HG03442 (cell line): ENCODE measurements around the gene ANAPC2.

Experiments used
- ATAC-seq: cut with Tn5 transposase; IDR thresholded peaks from one replicate; pipeline ENCODE4 v1.9.1; 2021; ENCODE audit warnings: mild to moderate bottlenecking, moderate library complexity; ENCODE audit not compliant: unreplicated experiment

ANAPC2 gene, protein sequence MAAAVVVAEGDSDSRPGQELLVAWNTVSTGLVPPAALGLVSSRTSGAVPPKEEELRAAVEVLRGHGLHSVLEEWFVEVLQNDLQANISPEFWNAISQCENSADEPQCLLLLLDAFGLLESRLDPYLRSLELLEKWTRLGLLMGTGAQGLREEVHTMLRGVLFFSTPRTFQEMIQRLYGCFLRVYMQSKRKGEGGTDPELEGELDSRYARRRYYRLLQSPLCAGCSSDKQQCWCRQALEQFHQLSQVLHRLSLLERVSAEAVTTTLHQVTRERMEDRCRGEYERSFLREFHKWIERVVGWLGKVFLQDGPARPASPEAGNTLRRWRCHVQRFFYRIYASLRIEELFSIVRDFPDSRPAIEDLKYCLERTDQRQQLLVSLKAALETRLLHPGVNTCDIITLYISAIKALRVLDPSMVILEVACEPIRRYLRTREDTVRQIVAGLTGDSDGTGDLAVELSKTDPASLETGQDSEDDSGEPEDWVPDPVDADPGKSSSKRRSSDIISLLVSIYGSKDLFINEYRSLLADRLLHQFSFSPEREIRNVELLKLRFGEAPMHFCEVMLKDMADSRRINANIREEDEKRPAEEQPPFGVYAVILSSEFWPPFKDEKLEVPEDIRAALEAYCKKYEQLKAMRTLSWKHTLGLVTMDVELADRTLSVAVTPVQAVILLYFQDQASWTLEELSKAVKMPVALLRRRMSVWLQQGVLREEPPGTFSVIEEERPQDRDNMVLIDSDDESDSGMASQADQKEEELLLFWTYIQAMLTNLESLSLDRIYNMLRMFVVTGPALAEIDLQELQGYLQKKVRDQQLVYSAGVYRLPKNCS

DNA sequence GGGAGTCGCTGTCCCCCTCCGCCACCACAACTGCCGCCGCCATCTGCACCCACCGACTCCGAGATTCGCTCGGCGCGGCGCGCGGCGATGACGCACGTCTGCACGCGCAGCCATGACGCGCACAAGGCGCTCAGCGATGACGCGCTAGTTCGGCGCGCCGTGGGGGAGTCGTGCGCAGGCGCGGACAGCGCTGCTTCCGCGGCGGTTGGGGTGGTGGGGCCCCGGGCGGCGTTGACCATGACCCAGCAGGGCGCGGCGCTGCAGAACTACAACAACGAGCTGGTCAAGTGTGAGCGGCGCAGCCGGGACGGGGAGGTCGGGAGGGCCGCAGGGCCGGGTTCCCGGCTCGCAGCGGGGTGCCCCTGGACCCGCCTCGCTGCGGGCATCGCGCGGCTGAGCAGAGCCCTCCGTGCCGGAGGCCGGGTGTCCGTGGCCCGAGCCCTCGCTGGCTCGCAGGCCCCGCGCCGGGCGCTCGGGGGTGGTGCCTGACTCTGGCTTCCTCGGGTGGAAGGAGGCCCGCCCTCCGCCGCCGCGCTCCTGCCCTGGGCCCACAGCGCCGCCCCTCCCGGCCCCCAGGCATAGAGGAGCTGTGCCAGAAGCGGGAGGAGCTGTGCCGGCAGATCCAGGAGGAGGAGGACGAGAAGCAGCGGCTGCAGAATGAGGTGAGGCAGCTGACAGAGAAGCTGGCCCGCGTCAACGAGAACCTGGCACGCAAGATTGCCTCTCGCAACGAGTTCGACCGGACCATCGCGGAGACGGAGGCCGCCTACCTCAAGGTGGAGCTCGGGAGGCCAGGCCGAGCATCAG is at the start of gene ANAPC2, which contains the start of gene SSNA1:
Gene ANAPC2, minus strand, starts transcription at position 71 of the 807 bp plus-strand sequence. Its CDS starts 28 bp downstream, at position 43.
Gene SSNA1, plus strand, starts transcription at position 187 of the 807 bp plus-strand sequence. Its CDS starts 51 bp downstream, at position 238.
- peak; percentile 75 for ATAC-seq

DNA sequence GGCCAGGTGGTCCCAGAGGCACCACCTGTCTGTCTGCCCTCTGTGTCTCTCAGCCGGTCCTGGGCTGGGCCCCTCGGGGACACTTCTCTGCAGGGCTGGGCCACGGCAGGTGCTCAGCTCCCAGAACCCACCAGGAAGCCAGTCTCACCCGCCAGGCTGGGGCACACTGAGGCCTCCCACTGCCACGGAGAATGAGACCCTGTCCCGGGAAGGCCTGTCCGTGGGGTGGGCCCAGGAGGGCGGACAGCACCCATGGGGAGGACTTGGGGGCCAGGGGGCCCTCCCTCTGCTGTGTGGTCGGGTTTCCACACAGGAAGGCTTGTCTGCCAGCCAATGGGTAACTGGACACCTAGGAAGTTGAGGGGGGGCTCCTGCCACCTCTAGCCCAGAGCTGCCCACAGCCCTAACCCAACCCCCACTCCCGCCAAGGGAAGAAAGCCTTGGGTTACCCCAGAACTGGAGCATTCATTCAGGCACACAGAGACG is 48.6 kb upstream of the ANAPC2 start:
- ATAC-seq = no peak

DNA sequence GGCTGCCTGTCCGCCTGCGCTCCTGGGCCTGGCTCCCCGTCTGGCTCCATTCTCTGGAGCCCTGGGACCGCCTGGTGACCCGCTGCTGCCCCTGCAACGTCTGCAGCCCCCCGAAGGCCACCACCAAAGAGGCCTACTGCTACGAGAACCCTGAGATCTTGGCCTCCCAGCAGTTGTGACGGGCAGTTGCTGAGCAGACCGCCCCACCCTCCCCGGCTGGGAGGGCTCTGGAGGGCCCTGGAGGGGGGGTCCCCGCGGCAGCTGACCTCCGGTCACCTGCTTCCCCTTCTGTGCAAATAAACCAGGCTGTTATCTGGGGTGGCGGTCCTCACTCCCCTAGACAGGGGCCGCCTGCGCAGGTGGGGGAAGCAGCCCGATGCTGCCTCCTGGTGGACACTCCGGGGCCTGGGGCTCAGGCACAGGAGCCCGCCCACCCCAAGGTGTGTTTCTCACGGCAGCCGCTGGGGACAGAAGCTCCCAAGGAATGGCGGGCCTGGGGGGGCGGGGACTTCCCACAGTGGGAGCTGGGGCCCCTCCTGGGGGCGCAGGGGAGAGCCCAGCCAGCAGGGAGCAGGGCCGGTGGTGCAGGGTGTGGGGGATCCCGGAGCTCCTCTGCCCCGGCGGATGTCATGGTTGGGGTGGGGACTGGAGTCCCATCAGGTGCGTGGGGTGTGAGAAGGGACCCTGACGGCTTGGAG is 48.0 kb upstream of the ANAPC2 start:
- ATAC-seq = no peak

DNA sequence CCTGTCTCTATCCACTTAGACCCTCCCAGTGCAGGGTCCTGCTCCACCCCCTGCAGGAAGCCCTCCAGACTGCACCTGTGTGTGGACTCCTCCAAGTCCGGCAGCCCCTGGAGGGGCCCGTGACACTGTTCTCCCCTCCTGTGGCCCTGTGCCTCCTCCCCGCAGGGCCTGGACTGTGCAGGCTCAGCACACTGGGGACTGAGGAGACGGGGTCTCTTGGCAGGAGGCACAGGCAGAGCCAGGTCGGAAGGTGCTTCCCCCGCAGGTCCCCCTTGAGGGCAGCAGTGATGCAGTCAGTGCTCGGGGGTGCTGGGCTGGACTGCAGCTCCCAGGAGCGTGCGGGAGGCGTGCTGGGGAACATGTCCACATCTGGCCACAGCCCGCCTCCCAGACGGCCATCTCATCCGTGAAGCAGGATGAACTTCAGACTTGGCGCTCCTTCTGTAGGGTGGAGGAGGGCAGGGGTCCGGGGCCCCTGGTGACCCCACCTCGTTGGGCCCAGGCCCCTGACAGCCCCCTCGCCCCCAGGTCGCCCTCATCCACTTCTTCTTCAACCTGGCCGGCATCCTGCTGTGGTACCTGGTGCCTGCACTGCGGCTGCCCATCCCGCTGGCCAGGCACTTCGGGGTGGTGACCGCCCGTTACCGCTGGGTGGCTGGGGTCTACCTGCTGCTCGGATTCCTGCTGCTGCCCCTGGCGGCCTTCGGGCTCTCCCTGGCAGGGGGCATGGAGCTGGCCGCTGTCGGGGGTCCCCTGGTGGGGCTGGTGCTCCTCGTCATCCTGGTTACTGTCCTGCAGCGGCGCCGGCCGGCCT is 47.3 kb upstream of the ANAPC2 start:
- ATAC-seq = no peak

DNA sequence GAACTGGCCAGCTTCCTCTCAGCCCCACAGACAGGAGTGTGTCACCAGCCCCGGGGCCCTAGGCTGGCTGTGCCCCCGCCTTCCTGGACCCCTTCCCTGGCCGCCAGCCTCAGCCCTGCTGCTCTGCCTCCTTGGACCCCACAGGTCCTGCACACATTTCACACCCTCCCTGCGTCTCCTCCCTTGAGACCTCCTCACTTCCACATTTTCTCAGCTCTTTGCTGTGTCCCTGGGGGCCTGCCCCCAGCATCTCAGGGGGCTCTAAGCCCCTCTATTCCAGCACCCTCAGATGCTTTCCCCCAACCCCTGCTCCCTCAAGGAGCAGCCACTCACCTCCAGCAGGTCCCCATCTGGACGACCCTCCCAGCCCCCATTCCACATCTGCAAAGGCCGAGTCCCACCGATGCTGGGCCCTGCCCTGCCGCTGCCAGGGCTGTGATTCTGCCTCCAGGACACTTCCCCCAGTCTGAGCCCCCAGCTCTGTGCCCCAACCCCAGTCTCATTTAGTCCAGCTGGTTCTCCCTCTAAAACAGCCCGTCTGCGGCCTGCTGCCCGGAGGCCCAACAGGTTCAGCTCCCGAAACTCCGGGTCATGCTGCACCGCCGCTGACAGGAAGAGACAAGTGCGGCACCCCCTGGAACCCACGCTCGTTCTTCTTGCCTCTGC is 46.5 kb upstream of the ANAPC2 start:
- ATAC-seq = no peak

DNA sequence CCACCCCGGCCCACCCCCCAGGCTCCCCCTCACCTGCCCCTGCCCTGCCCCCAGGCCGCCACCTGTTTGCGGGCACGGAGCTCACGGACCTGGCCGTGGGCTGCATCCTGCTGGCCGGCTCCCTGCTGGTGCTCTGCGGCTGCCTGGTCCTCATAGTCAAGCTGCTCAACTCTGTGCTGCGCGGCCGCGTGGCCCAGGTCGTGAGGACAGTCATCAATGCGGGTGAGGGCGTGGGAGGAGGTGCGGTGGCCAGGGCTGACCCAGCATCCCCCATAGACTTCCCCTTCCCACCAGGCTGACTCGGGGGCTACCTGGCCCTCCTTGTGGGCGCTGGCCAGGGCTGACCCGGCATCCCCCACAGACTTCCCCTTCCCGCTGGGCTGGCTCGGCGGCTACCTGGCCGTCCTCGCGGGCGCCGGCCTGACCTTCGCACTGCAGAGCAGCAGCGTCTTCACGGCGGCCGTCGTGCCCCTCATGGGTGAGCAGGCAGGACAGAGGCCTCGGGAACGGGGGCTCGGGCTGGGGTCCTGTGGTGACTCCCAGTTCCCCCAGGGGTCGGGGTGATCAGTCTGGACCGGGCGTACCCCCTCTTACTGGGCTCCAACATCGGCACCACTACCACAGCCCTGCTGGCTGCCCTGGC is 45.8 kb upstream of the ANAPC2 start:
- no peak for ATAC-seq

DNA sequence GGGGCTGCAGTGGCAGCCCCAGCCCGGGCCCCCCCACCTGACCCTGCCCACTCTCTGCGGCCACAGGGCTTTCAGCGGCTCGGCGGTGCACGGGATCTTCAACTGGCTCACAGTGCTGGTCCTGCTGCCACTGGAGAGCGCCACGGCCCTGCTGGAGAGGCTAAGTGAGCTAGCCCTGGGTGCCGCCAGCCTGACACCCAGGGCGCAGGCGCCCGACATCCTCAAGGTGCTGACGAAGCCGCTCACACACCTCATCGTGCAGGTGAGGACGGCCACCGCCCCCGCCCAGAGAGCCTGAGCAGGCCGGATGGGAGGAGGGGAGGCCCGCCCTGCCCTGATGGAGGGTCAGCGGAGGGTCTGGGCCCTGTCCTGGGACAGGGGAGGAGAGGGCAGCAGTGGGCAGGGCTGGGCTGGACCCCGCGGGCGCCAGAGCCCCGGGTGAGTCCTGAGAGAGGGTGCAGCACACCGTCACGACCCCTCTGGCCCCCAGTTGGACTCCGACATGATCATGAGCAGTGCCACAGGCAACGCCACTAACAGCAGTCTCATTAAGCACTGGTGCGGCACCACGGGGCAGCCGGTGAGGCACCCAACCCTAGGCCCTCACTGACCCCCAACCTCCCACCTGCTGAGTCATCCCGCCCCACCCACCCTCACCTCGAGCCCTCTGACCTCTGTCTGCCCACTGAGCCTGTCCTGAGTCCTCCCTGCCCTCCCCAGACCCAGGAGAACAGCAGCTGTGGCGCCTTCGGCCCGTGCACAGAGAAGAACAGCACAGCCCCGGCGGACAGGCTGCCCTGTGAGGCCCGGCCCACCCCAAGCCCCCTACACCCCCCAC is 45.0 kb upstream of the ANAPC2 start:
- ATAC-seq = no peak

DNA sequence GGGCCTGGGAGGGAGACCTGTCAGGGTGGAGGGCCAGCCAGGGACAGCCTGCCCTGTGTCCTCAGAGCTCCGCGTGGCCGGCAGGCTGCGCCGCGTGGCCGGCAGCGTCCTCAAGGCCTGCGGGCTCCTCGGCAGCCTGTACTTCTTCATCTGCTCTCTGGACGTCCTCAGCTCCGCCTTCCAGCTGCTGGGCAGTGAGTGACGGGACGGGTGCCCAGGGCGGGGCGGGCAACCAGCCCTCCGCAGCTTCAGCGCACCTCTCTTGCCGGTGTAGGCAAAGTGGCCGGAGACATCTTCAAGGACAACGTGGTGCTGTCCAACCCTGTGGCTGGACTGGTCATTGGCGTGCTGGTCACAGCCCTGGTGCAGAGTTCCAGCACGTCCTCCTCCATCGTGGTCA is 44.1 kb upstream of the ANAPC2 start:
- no peak for ATAC-seq

DNA sequence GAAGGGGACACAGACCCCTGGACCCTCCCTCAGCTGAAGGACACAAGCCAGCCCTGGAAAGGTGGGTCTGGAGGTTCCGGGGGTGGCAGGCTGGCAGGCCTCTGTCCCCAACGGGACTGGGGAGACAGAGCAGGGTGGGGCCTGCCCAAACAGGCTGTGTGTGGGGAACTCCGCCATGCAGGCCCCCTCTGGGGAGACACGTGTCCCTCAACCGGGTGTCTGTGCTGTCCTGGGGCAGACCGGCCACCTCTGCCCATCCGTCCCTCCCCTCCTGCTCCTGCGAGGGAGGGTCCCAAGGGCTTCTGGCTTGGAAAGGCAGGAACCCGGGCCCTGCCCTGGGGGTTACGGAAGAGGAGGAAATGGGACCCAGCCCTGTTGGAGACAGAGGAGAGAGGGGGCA is 43.7 kb upstream of the ANAPC2 start:
- no peak for ATAC-seq

DNA sequence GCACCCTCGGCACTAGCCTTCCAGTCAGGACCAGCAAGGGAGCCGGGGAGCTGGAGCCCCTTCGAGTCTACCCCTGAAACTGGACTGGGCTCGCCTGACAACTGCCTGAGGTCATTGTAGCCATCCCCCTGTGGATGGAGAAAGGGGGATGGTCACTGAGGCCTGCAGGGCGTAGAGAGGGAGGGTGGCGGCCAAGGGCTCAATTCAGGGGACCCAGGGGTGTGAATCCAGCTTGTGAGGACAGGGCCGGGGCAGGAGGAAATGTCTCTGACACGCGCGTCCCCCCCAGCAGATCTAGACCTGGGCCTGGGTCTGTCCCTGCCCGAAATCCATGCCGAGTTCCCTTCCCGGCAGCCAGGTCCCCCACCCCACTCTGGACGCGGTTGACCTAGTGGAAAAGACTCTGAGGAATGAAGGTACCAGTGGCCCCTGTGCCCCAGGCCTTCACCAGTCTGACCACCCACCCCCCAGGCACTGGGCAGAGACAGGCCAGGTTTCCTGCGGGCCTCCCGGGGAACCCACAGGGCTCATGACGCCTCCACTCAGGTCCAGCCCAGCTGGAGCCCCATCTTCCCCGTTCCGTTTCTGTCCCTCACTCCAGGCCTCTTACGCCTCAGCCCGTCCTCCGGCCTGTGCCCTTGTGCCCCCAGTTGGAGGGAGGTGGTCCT is 43.1 kb upstream of the ANAPC2 start:
- no peak for ATAC-seq

DNA sequence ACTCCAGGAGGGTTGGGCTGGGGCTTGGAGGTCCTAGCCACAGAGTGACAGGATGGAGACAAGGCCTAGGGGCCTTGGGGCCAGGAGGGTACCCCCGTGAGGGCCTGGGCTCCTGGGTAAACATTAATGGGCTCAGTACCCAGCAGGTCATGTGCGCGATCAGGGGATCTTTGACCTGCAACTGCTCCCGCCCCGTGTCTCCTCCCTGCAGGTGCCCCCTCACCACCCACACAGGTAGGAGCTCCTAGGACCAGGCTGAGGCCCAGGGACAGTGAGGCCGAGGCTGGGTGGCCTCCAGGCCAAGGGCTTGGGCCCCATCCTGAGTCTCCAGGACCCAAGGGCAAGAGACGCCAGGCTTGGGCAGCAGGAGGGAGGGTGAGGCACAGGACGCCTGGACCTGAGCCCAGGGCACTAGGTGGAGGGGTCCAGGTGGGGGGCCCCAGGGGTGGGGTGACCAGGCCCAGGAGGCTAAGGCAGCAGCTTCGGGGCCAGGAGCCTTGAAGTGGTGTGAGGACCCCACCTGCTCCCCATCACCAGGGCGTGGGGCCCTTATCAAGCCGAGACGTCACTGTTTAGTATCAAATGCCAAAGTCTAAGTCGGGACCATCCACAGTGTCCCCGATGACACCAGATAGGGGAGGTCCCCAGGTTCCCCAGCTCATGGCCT is 42.5 kb upstream of the ANAPC2 start, which contains the start of gene SLC34A3:
Gene SLC34A3, plus strand, starts transcription at position 197 of the 667 bp plus-strand sequence. CDS start 802 bp downstream, outside the sequence.
- ATAC-seq = no peak

DNA sequence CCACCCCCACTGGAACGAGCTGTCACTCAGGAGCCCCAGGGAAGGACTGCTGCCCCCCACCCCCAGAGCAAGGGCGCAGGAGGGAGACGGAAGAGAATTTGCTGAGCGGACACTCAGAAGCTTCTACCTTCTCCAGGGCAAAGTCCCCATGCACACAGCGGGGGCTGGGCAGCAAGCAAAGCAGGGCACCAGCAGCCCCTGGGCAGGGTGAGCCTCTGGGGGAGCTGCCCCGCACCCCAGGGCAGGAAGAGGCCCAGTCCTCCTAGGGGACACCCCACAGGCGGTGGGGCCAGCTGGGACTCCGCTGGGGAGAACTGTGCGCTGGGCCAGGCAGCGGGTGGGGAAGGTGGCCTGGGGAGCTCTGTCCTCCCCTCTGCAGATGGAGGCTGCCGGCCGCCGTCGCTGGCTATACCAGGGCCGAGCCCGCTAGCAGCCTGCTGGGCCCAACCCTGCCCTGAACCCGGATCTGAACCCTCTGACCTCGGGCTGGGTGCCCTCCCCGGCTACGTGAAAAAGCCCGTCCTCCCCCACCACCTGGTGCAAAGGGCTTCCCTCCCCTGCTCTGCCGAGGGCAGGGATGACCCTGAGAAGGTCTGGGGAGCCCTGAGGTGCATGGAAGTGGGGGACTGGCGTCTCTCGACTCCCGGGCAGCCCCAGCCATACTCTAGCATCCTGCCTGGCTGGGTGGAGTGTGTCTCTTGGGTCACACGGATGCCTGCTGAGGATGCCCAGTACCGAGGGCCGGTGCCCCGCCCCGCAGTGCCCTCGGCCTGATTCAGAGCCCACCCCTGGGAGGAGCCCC is 41.7 kb upstream of the ANAPC2 start:
- no peak for ATAC-seq

DNA sequence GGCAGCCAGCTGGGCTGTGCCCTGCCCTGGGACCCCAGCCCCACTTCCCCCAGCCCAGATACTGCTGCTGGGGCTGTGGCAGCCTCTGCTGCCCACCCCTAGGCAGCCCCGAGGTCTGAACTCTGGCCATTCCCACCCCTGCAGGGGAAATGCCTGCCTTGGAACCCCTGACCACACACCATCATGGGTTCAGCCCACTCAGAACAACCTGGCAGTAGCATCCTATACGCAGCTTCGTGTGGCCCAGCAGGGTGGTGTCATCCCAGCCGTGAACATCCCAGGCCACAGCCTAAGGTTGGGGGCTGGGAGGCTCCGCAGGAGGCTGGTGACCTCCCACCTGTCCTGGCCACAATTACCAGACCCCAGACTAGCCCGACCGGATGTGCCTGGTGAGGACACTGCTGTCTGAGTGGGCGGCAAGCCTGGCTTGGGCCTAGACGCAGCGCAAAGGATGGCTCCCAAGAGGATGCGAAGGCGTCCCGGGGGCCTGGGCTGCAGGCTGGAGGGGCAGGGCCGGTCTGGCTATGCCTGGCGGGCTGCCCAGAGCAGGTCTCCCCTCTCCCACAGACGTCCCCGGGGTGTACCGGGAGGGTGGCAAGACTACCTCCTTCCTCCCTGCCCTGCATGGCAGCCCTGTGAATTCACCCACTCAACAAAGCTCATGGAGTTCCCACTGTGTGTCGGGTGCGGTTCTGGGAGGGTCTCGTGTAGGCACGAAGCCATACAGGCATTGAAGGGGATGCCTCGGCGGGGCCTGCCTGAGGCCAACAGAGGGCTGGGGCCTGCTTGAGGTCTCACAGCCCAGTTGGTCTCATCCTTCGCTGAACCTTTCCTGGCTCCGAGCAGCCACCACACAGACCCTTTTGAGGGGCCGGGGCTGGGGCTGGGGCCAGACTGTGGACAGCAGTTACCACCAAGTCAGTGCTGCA is 40.9 kb upstream of the ANAPC2 start:
- ATAC-seq = no peak

DNA sequence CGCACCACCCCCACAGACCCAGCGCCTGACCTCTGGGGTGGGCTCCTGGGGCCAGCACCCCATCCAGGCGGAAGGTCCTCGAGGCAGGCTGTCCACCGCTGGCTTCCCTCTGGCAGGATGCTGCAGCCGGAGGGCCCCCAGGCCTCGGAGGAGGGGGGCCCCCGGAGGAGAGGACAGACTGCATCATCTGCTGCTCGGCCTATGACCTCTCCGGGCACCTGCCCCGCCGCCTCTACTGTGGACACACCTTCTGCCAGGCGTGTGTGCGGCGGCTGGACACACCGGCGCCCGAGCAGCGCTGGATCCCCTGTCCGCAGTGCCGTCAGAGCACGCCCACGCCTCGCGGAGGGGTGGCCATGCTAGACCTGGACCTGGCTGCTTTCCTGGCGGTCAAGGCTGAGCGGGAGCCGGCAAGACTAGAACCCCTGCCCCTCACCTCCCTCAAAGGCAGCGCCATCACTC is 40.2 kb upstream of the ANAPC2 start:
- ATAC-seq = no peak
